PFSK-1 (cell line): ENCODE measurements around the gene TOR1A.

Source experiments
- SIN3A ChIP-seq: IDR thresholded peaks from 2 replicates; pipeline ENCODE4 v1.6.1; 2012; ENCODE audit warnings: mild to moderate bottlenecking, low read length, moderate library complexity, borderline replicate concordance; ENCODE audit not compliant: insufficient read depth
- TAF1 ChIP-seq: IDR thresholded peaks from 2 replicates; pipeline ENCODE4 v1.6.1; 2012; ENCODE audit warnings: low read length, control low read depth, borderline replicate concordance; ENCODE audit not compliant: insufficient read depth
- TF ChIP-seq, protein P1 (sequence below), 2 experiments: IDR thresholded peaks; 2 replicates each; pipeline versions ENCODE4 v1.6.1 to v1.8.0; 2011 to 2012; ENCODE audit warnings: low read depth in 2 of 2, low read length in 2 of 2, control low read depth in 1 of 2, inconsistent platforms in 1 of 2, mild to moderate bottlenecking in 1 of 2, moderate library complexity in 1 of 2; ENCODE audit not compliant: insufficient read depth in 1 of 2

DNA sequence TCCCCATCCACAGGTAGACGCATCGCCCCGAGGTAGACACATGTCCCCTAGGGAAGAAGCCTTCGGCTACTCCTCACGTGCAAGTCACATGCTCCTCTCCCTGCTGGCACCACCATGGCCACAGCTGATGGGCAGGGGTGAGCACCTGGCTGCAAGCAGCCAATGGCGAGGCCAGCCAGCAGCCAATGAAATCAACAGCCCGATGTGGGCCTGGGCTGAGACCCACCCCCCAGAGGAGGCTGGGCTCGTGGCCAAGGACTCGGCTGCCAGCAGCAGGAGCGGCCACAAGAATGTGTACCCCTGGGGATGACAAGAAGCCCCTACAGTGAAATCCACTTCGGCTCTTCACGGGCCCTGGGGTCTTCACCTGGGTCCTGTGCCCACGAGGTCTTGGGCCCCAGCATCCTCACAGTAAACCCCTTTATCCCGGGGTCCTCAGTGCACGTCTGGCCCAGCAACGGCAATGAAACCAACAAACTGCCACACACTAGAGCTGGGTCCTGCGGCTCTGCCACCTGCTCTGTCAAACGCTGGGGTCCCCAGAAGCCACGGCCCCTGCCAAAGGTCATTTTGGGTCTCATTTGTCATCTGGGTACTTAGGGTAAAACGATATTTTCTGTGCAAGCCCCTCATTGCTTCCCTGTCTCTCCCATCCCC lies 49.0 kb downstream of the TOR1A start:
- TF ChIP-seq TAF1 (no peak), SIN3A (no peak)
- TF ChIP-seq, protein P1, sequence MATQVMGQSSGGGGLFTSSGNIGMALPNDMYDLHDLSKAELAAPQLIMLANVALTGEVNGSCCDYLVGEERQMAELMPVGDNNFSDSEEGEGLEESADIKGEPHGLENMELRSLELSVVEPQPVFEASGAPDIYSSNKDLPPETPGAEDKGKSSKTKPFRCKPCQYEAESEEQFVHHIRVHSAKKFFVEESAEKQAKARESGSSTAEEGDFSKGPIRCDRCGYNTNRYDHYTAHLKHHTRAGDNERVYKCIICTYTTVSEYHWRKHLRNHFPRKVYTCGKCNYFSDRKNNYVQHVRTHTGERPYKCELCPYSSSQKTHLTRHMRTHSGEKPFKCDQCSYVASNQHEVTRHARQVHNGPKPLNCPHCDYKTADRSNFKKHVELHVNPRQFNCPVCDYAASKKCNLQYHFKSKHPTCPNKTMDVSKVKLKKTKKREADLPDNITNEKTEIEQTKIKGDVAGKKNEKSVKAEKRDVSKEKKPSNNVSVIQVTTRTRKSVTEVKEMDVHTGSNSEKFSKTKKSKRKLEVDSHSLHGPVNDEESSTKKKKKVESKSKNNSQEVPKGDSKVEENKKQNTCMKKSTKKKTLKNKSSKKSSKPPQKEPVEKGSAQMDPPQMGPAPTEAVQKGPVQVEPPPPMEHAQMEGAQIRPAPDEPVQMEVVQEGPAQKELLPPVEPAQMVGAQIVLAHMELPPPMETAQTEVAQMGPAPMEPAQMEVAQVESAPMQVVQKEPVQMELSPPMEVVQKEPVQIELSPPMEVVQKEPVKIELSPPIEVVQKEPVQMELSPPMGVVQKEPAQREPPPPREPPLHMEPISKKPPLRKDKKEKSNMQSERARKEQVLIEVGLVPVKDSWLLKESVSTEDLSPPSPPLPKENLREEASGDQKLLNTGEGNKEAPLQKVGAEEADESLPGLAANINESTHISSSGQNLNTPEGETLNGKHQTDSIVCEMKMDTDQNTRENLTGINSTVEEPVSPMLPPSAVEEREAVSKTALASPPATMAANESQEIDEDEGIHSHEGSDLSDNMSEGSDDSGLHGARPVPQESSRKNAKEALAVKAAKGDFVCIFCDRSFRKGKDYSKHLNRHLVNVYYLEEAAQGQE (IDR thresholded peaks at IDR 0.05; ENCODE audit: insufficient read depth in 1 of 2, low read depth in 2 of 2, low read length in 2 of 2) = no peak
